GM18505 (cell line): ENCODE measurements around the gene SMURF1.

ENCODE experiments used
- ATAC-seq: cut with Tn5 transposase; IDR thresholded peaks from one replicate; pipeline ENCODE4 v1.9.1; 2021; ENCODE audit not compliant: unreplicated experiment
- POLR2A ChIP-seq: IDR thresholded peaks from 4 replicates; pipeline ENCODE4 v1.6.1; 2011; ENCODE audit warnings: borderline replicate concordance; ENCODE audit not compliant: insufficient read depth, insufficient read length; ENCODE audit errors: extremely low read depth

Gene SMURF1

DNA sequence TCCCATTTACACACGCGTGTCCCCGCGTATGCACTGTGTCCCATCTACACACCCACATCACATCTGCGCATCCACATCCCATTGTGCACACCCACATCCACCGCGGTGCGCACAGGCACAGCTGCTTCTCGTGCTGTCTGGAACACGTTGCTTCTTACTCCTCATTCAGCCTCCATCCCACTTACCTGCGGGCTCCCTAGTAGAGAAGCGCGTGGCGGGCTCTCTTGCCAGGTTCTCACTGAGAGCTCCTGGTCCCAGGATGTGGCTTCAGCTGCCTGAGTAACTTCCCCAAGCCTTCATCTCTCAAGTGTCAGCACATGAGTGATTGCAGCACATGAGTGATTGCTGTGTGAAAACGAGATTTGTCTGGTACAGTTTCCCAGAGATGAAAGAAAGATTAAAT lies 147.8 kb downstream of the SMURF1 start:
- TF ChIP-seq POLR2A: no peak
- ATAC-seq: no peak

DNA sequence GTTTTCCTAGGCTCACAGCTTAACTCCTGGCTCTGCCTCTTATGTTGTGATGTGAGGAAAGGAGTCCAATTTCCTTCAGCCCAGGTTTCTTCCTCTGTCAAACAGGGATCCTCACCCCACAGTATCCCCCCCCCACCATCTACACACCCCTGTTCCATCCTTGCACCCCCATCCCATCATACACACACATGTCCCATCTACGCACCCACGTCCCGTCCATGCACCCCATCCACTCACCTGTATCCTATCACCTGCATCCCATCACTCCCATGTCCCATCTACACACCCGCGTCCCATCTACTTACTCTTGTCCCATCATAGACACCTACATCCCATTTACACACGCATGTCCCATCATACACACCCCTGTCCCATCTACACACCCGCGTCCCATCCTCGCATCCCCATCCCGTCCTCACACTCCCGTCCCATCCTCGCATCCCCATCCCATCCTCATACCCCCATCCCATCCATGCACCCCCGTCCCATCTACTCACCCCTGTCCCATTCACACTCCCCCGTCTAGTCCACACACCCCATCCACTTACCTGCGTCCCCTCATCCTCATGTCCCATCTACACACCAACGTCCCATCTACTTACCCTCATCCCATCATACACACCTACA lies 148.3 kb downstream of the SMURF1 start:
- ATAC-seq: no peak
- TF ChIP-seq POLR2A: no peak

DNA sequence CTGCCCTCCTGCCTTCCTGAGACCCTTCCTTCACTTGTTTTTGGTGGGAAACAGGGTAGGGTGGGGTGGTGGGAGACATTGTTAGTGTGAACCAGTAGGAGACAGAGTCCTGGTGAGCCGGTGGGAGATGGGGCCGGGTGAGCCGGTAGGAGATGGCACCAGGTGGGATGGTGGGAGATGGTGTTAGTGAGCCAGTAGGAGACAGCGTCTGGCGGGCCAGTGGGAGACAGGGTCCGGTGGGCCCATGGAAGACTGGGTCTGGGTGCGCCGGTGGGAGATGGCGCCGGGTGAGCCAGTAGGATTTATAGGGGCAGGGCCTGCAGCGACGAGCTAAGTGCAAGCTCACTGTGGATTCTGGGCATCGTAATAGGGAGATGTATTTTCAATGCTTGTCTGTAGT lies 148.8 kb downstream of the SMURF1 start:
- no peak for ATAC-seq
- TF ChIP-seq POLR2A: no peak

DNA sequence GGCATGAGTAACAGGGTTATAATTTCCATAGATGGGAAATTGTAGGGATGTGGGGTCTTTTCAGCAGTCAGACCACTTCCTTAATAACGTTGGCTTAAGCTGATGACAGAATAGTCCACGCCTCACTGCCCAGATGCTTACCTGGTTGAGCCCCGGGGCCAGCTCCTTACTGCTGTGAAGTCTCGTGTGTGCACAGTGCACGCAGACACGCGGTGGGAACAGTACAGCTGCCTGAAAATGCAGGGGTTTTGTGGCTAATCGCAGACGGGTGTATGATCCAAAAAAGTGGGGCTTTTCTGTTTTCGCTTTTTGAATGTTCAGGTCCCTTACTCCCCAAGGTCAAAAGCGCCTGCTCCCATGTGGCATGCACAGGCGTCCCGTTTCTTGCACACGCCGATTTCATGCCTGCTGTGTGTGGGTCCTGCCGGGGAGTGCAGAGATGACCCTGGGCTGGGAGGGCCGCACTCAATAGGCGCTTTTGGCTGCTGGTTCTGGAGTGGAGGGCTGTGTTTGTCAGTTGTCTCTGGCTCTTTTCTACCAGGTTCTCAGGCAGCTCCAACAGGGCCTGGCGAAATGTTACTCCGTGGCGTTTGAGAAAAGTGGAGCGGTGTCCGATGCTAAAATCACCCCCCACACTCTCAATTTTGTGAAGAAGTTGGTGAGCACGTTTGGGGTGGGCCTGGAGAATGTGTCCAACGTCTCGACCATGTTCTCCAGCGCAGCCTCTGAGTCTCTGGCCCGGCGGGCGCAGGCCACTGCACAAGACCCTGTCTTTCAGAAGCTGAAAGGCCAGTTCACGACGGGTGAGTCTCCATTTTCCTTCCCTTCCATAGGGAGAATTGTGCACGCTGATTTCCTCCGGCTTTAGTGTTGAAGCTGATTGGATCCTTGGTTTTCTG lies 149.6 kb downstream of the SMURF1 start:
- no peak for ATAC-seq
- TF ChIP-seq POLR2A: no peak

DNA sequence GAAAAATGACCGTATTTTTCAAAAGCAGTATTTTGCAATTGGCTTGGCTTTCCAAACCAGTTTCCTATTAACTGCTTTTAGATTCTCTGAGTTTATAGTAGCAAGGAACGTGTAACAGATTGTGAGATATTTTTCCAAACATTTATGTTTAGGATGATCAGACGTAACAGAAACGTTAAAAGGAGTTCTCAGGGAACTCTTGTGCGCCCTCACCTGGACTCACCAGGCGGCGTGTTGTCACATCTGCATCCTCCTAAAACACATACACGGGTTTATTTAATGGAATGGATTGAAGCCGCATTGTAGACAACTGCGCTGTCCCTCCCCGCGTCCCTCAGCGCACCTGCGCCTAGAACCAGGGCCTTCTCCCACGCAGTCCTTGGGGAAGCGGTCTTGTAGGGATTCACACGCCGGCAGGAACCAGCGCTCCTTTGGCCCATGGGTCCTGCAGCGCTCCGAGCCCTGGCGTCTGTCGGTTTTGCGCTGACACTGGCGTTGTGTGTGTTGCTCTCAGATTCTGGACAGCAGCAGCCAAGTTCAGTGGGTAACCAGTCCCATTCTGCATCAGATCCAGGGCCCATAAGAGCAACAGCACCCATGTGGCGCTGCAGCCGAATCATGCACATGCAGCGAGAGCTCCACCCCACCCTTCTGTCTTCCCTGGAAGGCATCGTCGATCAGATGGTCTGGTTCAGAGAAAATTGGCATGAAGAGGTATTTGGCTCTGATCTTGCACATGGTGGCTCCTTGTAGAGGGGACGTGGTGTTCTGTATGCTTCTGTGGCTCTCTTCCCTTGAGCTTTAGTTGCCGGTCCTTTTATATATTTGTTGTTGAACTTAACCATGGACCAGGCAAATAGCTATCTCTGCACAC lies 150.6 kb downstream of the SMURF1 start:
- no peak for TF ChIP-seq POLR2A
- ATAC-seq: no peak

DNA sequence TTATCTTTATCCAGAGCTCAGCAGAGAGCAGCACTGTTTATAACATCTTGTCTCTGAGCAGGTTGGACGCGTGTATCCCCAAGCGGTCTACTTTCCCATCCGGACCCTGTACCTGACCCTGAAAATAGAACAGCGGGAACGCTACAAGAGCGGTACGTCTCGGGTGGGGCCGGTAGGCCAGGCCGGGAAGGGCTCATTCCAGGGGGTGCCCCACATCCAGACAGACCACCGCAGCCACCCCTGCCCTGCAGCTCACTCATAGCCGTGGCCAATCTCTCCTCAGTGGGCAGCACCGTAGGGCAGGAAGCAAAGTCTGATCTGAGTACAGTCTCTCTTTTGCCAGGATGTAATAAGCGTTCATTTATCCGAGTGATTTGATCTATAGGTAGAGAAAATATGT lies 151.8 kb downstream of the SMURF1 start:
- no peak for TF ChIP-seq POLR2A
- no peak for ATAC-seq

DNA sequence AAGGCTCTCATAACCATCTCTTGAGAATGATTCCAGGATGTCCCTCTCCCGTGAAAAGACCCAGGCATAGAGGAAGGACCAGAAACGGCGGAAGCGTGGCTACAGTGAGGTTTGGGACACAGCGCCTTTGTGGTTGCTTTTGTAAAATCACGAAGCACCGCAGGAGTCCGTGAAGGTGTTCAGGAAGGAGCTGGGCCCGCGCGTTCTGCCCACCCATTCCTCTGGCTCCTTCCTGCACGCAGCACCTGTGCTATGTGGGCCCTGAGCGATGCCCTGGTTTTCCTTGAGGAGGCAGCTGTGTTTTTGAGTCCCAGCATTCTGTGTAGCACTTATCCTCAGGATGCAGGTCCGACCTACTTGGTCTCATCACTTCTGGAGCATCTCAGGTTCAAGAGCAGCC lies 152.8 kb downstream of the SMURF1 start:
- TF ChIP-seq POLR2A: no peak
- no peak for ATAC-seq

DNA sequence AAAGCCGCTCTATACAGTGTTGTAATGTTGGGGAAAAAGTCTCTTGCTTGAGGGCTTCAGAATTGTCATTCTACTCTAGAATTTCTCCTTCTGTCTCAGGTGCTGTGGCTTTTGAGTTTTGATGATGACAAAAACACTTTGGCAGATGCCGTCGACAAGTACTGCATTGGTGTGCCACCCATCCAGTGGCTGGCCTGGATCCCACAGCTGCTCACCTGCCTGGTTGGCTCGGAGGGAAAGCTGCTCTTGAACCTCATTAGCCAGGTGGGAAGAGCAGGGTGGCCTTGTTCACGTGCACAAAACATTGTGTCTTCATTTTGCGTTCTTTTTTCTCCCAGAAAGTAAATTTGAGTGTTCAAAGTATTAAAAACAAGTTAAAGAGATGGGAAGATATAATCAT lies 153.6 kb downstream of the SMURF1 start:
- TF ChIP-seq POLR2A: no peak
- ATAC-seq: no peak

DNA sequence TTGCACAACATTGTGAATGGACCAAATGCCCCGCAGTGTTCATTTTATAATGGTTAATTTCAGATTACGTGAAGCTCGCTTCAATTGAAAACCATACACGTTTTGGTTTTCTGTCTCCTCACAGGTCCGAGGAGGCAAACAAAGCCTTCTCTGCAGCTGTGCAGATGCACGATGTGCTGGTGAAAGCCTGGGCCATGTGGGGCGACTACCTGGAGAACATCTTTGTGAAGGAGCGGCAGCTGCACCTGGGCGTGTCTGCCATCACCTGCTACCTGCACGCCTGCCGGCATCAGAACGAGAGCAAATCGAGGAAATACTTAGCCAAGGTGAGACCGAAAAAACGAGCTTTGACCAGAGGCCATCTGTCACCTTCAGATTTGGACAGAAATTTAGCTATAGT lies 155.3 kb downstream of the SMURF1 start:
- ATAC-seq: no peak
- no peak for TF ChIP-seq POLR2A

DNA sequence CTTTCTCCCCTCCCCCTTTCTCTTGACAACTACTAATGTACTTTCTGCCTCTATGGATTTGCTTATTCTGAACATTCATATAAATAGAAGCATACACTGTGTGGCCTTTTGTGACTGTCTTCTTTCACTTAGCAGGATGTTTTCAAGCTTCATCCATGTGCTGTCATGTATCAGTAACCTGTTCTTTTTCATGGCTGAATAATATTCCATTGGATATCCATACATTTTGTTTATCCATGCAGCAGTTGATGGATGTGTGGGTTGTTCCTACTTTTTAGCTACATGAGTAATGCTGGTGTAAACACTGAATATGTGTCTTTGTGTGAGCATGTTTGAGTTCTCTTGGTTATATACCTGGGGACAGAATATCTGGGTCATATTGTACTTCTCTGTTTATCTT lies 158.0 kb downstream of the SMURF1 start:
- ATAC-seq: no peak
- TF ChIP-seq POLR2A: no peak

DNA sequence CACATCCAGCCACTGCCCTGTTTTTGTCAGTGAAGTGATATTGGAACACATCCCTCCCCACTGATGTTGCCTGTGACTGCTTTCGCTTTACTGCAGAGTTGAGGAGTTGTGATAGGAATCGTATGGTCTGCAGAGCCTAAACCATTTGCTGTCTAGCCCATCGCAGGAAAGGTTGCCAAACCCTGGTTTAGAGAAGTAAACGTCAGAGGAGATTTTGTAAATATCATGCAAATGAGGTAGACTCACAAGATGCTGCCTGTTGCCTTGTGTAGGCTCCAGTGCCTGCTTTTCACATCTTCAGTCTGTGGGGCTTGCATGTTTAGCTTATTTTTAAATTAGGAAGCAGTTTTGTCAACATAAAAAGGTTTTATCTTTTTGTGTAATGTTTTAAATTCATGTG lies 158.5 kb downstream of the SMURF1 start:
- ATAC-seq: no peak
- no peak for TF ChIP-seq POLR2A

DNA sequence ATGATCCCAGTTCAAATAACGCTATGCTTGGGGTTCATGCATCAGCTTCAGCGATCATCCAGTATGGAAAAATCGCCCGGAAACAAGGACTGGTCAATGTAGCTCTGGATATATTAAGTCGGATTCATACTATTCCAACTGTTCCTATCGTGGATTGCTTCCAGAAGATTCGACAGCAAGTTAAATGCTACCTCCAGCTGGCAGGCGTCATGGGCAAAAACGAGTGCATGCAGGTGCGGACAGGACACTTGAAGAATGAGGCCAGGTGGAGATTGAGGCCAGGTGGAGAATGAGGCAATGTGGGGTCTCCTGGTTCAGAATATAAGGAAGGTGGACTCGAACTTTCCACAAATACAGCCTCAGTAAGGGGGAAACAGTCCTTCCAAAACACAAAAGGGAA lies 159.8 kb downstream of the SMURF1 start:
- TF ChIP-seq POLR2A: no peak
- ATAC-seq: no peak

DNA sequence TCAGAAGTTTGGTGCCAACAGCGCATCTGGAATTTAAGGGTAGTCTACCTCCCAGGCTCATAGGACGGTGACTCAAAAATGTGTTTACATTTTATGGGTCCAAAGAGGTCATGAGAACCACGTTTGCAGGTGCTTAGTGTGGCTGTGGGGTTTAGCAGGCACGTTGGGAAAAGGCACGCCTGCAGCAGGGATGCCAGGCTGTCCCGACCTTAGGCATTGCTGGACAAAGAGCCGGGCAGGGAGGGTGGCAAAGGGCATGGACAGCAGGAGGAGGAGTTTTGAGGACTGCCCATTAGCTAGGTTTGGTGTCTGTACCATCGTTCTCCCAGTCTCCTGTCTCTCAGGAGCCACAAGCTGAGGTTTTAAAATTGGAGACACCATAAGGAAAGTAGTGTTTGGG lies 161.2 kb downstream of the SMURF1 start:
- TF ChIP-seq POLR2A: no peak
- ATAC-seq: no peak

DNA sequence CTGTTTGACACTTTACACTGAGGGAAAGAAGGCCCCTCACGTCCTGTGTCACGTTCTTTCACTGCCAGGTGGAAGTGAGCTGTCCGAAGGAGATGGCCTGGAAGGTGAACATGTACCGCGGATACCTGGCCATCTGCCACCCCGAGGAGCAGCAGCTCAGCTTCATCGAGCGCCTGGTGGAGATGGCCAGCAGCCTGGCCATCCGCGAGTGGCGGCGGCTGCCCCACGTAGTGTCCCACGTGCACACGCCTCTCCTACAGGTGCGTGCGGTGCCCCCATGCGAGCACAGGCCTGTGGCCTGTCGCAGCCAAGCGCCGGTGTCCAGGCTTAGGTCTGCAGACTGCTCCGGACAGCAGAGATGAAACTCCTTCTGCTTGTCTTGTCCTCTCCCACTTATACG lies 162.2 kb downstream of the SMURF1 start:
- ATAC-seq: no peak
- no peak for TF ChIP-seq POLR2A

DNA sequence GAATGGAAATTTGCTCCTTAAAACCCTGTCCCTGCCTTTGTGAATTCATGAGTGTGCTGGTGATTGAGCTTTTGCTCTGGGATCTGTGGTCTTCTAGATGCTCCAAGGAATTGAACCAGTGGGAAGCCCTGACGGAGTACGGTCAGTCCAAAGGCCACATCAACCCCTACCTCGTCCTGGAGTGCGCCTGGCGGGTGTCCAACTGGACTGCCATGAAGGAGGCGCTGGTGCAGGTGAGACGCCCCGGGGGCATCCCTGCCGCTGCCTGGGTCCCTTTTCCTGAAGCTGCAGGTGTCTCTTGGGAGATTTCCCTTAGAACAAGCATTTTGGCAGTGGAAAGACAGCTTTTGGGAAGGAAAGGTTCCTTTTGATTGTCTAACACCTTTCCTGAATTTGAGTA lies 165.2 kb downstream of the SMURF1 start:
- ATAC-seq: no peak
- no peak for TF ChIP-seq POLR2A
